BJ (cell line): ENCODE data around the gene SLC4A2. TPM values are rescaled to one million over a fixed set of nuclear protein-coding genes. Genes with fewer than 3 reads are reported as not detected.
A peak's percentile ranks its signal among the peaks of the same experiment; 100 is the strongest.

Experiments used
- CTCF ChIA-PET: fragments of 350-600 bp; formaldehyde crosslinking; extraction: SDS; loops from one replicate; lab custom pipeline; 2021; ENCODE audit warnings: antibody characterized with exemption, inconsistent platforms; lab: Yijun Ruan, JAX
- POLR2A ChIA-PET: fragments of 300-600 bp; sonication (Branson Sonifier 250); formaldehyde crosslinking; extraction: SDS; loops from one replicate; lab custom pipeline; 2021; ENCODE audit warnings: antibody characterized with exemption; lab: Charles Lee
- DNase-seq: peaks from one replicate; pipeline ENCODE4 v3.0.0-alpha.2; 2011; ENCODE audit warnings: low read depth
- H3K27me3 ChIP-seq: 2 replicates; pipeline ENCODE4 v1.6.0; 2011; ENCODE audit warnings: low read length; ENCODE audit not compliant: control insufficient read depth, insufficient read depth
- H3K36me3 ChIP-seq: 2 replicates; pipeline ENCODE4 v1.5.1; 2011; ENCODE audit warnings: low read length; ENCODE audit not compliant: control insufficient read depth, insufficient read depth
- H3K4me3 ChIP-seq: 2 replicates; pipeline ENCODE4 v1.5.1; 2011; ENCODE audit warnings: low read depth, mild to moderate bottlenecking, control low read depth, low read length
- polyA plus RNA-seq: library from polyadenylated mRNA; depleted of rRNA; stranded (reverse); fragments of >200 nt; gene quantifications from 2 replicates; pipeline ENCODE4 v1.2.3, GENCODE V29; 2011
- TF ChIP-seq, protein P1 (sequence below): IDR thresholded peaks from 2 replicates; pipeline ENCODE4 v1.5.1; 2011; ENCODE audit warnings: low read depth, mild to moderate bottlenecking, control low read depth, inconsistent platforms, low read length, moderate library complexity; ENCODE audit not compliant: insufficient read depth

Gene SLC4A2
- polyA plus RNA-seq, 1 experiment = 86.1 TPM

DNA sequence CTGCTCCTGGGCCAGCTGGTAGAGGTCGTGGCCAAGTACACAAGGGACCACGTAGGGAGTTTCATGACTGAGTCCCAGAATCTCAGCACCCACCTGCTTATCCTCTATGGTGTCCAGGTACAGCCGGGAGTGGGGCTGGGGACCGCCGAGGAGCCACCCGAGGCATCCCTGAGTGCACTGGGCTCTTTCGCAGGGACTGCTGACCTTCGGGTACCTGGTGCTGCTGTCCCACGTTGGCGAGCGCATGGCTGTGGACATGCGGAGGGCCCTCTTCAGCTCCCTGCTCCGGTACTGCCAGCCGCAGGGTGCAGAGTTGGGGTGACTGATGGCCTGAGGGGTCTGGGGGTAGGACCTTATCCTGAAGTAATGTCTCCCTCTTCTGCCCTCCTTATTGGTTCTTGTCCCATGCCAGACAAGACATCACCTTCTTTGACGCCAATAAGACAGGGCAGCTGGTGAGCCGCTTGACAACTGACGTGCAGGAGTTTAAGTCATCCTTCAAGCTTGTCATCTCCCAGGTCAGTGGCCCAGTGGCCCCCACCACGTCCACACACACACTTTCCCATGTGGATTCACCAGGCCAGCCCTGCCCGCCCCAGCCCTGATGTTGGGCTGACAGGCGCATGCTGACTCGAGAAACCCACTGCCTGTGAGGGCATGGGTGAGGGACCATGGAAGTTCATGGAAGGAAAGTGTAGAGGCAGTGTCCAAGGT lies 24.9 kb upstream of the SLC4A2 start:
- H3K27me3 ChIP-seq = no peaks in the 10 kb centered on the region
- peaks cover 10% of the 10 kb centered on the region for H3K36me3 ChIP-seq
- no peak for DNase-seq
- POLR2A ChIA-PET = no interaction called here
- CTCF ChIA-PET = interaction anchor here (0.9 kb wide), 1 partner anchor 15 kb away, joined by 3 read pairs; no protein-coding TSS in a partner anchor
- TF ChIP-seq, protein P1, sequence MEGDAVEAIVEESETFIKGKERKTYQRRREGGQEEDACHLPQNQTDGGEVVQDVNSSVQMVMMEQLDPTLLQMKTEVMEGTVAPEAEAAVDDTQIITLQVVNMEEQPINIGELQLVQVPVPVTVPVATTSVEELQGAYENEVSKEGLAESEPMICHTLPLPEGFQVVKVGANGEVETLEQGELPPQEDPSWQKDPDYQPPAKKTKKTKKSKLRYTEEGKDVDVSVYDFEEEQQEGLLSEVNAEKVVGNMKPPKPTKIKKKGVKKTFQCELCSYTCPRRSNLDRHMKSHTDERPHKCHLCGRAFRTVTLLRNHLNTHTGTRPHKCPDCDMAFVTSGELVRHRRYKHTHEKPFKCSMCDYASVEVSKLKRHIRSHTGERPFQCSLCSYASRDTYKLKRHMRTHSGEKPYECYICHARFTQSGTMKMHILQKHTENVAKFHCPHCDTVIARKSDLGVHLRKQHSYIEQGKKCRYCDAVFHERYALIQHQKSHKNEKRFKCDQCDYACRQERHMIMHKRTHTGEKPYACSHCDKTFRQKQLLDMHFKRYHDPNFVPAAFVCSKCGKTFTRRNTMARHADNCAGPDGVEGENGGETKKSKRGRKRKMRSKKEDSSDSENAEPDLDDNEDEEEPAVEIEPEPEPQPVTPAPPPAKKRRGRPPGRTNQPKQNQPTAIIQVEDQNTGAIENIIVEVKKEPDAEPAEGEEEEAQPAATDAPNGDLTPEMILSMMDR = no peak
- H3K4me3 ChIP-seq = no peak overlapping the region

DNA sequence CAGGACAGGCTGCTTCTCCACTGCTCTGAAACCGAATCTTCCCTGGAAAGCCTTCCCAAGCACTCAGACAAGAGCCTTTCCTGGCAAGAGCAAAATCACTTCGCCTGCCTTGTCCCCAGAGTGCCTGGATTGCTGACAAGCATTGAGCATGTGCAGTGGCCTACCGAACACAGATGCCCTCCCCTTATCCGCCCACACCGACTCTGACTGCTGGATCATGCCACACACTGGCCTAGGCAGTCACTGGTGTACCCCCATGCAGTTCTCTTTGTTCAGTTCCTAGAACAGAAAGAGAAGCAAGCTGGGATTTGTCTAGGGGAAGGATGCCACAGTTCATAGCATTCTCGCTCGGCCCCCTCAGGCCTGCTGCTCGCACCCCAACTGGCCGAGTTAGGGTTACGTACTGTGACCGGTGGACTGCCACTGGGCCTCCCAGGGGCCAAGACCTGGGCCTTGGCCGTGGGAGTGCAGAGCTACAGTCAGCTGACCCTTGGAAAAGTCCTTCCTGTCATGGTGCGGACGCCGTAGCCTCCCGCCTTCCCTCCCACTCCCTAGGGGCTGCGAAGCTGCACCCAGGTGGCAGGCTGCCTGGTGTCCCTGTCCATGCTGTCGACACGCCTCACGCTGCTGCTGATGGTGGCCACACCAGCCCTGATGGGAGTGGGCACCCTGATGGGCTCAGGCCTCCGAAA lies 24.2 kb upstream of the SLC4A2 start:
- Histone ChIP-seq H3K4me3 (no peak overlapping the region), H3K36me3 (peaks cover 10% of the 10 kb centered on the region), H3K27me3 (no peaks in the 10 kb centered on the region)
- CTCF ChIA-PET = interaction anchor here (0.9 to 1.4 kb wide), 2 partner anchors 16 to 75 kb away, joined by 3 read pairs; no protein-coding TSS in a partner anchor
- POLR2A ChIA-PET = no interaction called here
- TF ChIP-seq, protein P1 = no peak
- no peak for DNase-seq

DNA sequence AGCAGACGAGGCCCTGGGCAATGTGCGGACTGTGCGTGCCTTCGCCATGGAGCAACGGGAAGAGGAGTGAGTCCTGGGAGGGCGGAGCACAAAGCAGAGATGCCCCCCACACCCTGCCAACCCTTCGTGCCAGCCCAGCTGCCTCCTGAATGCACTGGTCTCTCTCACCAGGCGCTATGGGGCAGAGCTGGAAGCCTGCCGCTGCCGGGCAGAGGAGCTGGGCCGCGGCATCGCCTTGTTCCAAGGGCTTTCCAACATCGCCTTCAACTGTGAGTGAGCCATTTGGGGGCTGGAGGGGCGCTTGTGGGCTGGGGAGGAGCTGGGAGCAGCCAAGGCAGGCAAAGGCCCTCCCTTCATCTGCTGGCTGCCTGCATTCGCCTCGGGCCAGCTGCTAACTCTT lies 23.5 kb upstream of the SLC4A2 start:
- Histone ChIP-seq H3K36me3 (peaks cover 11% of the 10 kb centered on the region), H3K27me3 (no peaks in the 10 kb centered on the region), H3K4me3 (no peak overlapping the region)
- TF ChIP-seq, protein P1 = no peak
- ChIA-PET POLR2A (no interaction called here), CTCF (interaction anchor here (1.4 kb wide), 1 partner anchor 75 kb away, joined by 3 read pairs; no protein-coding TSS in a partner anchor)
- DNase-seq = no peak

DNA sequence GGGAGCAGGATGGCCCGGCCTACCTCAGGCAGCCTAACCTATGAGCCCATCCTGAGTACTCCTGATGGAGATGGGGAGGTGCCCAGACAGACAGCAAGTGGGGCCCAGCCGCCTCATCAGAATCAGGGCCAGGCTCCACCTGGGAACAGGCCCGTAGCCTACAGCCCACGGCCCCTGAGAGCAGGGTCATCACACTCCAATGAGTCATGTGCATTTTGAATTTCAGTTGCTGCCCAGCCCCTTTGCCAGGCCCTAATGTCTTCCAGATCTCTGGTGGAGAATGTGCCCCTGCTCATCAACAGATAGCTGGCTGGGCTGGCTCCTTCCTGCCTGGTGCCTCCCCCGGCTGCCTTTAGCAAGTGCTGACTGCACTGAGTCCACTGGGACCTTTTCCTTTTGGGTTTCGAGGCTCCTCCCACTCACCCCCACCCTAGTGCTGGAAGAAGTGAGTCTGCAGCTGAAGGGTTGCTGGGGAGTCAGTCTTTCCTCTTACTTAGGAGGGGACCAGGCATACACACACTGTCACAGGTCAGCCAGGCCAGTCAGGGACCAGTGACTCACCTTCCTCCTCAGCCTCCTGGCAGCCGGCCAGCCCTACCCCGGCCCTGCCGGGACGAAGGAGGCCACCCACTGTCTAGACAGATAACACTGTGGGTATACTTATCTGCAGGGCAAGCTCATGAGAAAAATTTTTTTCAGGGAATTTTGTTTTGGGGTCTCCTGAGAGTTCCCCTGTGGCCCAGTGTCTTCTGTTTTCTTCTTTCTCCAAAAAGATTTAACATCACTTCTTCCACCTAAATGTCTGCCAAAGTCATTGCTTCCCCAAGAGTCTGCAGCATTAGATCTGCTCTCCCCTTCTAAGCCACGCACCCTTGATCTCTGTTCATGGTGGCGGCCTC lies 20.2 kb upstream of the SLC4A2 start:
- Histone ChIP-seq H3K36me3 (peaks cover 15% of the 10 kb centered on the region), H3K27me3 (no peaks in the 10 kb centered on the region), H3K4me3 (no peak overlapping the region)
- CTCF ChIA-PET = interaction anchor here (0.7 to 4.0 kb wide), 5 partner anchors 11 to 76 kb away, joined by 3 to 15 read pairs (median 7); partner anchors contain the start of gene ABCB8
- peak; percentile 70 for DNase-seq
- TF ChIP-seq, protein P1 = no peak
- POLR2A ChIA-PET = interaction anchor here (1.0 kb wide), 1 partner anchor 11 kb away, joined by 4 read pairs; the partner anchor contains the start of gene ABCB8
